ENCODE data around the gene FGR. TPM values are rescaled to one million over a fixed set of nuclear protein-coding genes. Genes with fewer than 3 reads are reported as not detected.

Gene FGR
- polyA plus RNA-seq, 12 donors, result 0.96 to 8.5 (median 1.9) TPM; not detected in 2

DNA sequence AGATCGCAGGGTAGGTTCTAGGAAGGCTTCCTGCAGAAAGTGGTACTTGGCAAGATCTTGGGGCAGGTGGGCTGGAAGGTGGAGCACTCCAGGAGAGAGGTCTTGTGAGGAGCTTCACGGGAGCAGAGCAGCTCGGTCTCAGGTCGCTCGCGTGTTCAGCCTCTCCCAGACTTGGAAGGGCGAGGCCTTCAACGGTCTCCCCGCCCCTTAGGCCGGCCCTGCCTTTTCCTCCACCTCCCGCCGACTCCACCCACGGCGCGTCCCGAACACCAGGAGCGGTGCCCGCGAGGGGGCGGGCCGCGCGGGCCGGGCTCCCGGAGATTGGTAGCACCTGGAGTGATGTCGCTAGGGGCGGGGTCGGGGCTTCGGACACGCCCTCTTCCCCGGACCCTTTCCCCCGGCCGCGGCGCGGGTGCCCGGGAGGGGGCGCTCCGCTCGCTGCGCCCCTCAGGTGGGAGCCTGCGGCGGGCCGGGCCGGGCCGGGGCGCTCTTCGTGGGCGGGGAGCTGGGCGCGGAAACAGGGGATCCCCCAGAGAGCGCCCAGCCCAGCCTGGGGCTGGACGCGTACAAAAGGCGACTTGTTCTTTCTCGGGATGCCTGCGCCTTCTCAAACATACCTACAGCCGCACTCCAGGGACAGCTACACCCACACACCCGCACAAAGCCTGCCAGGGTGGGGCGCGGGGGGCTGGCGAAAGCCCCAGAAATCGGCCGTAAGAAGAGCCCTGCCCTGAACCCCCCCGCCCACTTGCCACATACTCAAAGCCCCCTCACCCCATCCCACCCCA is 66.5 kb downstream of the FGR start:
- DNase-seq, result peak; percentile 80

DNA sequence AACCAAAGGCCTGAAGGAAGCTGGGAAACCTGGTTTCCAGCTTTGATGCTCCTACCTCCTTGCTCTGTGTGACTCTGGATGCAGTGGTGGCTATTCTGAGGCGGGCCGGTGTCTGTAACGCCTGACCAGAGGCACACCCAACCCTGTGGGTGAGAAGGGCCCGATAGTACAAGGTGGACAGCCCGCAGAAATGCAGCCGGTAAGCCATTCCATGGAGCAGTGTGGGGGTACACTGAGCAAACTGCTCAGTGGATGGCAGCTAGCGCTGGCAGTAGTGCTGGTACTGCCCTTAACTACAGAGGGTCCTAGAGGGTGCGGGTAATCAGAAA is 67.0 kb downstream of the FGR start:
- no peak for DNase-seq

DNA sequence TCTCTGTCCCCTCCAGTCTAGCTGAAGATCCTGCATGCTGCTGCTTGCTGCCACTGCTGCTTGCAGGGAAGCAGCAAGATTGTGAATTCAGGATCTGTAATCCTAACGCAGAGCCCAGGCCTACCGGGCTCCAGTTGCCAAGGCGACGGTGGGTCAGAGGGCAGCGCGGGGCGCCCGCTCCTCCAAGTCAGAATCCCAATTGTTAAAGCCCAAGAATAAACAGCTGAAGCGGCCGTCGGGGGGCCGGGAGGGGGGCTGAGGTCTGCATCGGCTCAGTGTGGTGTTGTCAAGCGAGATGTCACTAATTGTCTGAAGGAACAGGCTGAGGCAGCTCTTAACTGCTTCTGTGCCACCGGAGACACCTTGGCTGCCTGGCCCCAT is 67.8 kb downstream of the FGR start:
- DNase-seq, result no peak

DNA sequence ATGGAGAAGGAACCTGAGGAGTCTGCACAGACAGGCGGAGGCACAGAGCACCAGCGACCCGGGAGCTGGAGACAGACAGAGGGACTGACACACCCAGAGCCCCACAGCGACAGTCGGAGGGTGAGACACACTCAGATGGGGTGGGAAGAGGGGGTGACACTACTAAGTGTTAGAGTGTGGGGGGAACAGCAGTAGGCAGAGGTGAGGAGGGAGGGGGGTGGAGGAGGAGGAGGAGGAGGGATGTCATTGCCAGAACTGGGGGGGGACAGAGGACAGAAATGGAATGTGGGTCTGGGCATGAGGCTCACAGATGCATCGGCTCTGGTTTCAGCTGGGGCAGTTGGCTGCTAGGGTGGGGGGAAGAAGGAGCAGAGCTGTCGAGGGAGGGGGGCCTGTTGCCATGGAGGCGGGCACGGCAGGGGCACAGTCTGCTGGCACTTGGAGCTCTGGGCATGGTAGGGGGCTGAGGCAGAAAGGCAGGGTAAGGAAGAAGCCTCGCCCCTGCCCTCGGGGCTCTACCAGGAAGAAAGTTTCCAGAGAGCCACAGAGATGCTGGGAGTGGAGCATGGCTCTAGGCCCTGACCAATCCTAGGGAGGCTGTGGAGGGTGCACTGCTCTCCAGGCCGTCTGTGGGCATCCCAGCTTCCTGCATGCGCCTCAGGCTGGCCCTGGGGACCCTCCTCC is 68.4 kb downstream of the FGR start:
- DNase-seq, result no peak

DNA sequence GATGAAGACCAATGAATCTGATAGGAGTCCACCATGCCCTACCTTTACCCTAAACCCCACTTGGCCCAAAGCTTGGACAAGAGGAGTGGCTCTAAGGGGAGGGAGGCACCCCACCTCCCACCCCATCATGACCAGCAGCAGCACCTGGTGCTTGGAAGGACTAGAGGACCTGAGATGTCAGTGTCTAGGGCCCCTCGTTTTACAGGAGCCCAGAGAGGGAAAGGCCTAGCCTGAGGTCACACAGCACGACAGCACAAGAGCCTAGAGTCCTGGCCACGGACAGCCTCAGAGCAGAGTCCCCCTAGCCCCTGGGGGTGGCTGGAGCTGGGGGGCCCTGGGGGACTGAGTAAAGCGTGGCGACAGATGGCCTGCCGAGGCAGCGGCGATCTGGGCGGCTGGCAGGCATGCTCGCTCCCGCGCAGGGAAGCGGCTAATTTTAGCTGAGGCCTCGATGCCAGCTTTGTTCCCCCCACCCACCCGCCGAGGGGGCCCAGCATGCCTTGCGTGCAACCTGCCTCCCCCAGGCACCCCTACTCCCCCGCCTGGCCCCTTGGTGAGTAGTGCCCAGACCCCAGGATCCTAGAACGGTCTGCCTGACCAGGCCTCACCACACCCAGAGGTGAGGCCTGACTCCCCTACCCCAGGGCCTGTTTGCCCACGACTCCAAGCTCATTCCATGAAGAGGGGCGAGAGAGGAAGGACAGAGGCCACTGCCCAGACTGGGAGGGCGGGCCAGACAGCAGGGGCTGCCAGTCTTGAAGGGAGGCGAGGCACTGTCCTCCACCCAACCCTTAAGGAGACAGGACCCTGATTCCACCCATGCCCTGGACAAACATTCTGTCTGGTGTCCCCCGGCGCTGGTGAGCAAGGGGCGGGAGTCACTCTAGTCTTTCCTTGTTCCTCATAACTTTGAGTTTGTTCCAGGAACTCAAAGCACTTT is 70.0 kb downstream of the FGR start:
- no peak for DNase-seq

DNA sequence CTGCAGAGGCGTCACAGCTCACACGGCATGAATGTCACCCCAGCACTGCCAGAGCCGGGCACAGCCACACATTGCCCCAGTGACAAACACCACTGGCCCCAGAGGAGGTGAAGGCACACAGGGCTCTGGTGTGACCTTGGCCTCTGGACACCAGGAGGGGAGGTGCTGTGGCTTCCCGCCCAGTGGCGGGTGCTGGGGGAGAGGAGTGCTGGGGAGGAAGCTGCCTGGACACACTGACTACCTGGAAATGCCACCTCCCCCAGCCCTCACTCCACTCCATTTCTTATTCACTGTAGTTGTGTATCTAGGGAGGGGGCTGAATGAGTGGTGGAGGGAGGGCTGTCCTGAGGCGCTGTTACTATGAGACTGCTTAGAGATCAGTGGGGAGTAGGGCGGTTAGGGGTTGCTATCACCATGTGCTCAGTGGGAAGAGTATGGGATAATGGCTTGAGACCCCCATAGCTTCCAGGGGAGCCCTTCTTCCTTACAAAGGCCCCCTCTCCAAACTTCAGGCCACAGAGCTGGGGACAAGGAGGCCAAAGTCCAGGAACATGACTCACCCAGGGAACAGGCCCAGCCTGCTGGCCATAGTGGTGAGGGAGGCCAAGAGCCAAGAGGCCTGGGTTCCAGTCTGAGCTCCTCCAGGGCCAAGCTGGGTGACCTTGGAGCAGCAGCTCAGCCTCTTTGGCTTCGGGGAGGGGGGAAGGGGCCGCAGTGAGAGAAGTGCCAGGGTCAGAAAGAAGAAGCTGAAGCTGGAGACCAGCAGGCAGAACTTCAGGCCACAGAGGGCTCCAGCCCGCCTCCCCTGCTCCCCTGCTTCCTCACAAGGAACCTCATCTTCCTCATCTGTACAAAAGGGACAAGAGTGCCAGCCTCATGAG is 71.2 kb downstream of the FGR start:
- no peak for DNase-seq

DNA sequence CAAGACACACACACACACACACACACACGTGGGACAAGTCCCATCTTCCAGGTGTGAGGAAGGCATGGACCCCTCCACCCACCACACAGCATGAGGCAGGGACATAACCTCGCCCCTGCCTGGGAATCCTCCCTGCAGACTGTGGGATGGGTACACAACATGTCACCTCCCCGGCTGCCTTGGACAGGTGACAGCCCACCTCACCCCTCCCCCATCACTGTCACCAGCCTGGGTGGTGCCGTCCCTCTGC is 71.7 kb downstream of the FGR start:
- DNase-seq, result no peak

DNA sequence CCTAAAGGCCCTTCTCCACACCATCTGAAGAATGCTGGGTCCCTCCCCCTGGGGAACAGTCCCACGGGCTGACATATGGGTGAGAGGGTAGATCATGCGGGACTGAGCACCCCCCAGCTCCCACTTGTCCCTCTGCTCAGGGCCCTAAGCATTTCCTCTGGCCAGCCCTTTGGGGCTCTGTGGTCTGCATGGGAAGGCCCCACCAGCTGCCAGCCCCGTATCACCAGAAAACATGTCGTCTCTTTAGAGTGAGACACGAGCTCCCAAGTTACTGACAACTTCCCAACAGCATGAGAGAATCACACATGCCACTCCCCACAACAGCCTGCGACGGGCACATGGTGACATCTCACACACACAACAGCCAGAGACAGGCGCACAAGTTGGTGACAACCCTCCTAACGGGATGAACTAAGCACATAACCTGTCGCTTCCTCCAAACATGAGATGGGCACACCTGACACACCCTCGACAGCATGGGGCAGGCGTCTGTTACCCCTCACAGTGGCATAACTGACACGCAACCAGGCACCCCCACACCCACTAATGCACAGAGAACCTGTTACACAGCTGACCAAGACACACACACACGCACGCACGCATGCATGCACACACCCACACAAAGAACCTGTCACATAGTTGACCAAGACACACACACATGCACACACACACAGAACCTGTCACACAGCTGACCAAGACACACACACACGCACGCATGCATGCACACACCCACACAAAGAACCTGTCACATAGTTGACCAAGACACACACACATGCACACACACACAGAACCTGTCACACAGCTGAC is 72.2 kb downstream of the FGR start:
- no peak for DNase-seq

Other genes starting within 250 kb of the FGR start
- under 1 TPM in 10 of 12 donors, not detected in 2; 0.38 to 0.95 (median 0.59) TPM for gene GPR3, start 242.6 kb downstream of the FGR start, polyA plus RNA-seq (ENCODE audit: insufficient read length in 12 of 12)
- gene WASF2, start 145.0 kb downstream of the FGR start, polyA plus RNA-seq (ENCODE audit: insufficient read length in 12 of 12), result 100 to 1,000 TPM in 2 of 12 donors, 10 to 100 TPM in 10; 71.9 to 930 (median 83.1) TPM
- gene AHDC1, start 31.0 kb downstream of the FGR start, polyA plus RNA-seq (ENCODE audit: insufficient read length in 12 of 12), result 100 to 1,000 TPM in 2 of 12 donors, 10 to 100 TPM in 9, not detected in 1; 67.2 to 136 (median 80.7) TPM
- 1,000 to 10,000 TPM in 1 of 12 donors, 10 to 100 TPM in 11; 36.9 to 1,253 (median 56.8) TPM for gene IFI6, start 37.0 kb upstream of the FGR start, polyA plus RNA-seq (ENCODE audit: insufficient read length in 12 of 12)
- gene FAM76A, start 90.8 kb upstream of the FGR start, polyA plus RNA-seq (ENCODE audit: insufficient read length in 12 of 12), result 100 to 1,000 TPM in 1 of 12 donors, 10 to 100 TPM in 11; 18.0 to 726 (median 21.8) TPM
- 10 to 100 TPM in 11 of 12 donors, not detected in 1; 24.1 to 51.0 (median 35.7) TPM for gene STX12, start 138.0 kb upstream of the FGR start, polyA plus RNA-seq (ENCODE audit: insufficient read length in 12 of 12)
- gene PPP1R8, start 195.6 kb upstream of the FGR start, polyA plus RNA-seq (ENCODE audit: insufficient read length in 12 of 12), result 10 to 100 TPM in 11 of 12 donors, not detected in 1; 29.1 to 48.1 (median 34.6) TPM
- gene THEMIS2, start 237.4 kb upstream of the FGR start, polyA plus RNA-seq (ENCODE audit: insufficient read length in 12 of 12), result 1 to 10 TPM in 10 of 12 donors, not detected in 2; 1.7 to 8.7 (median 2.8) TPM